ENCODE measurements around the gene KRTAP19-7.

DNA sequence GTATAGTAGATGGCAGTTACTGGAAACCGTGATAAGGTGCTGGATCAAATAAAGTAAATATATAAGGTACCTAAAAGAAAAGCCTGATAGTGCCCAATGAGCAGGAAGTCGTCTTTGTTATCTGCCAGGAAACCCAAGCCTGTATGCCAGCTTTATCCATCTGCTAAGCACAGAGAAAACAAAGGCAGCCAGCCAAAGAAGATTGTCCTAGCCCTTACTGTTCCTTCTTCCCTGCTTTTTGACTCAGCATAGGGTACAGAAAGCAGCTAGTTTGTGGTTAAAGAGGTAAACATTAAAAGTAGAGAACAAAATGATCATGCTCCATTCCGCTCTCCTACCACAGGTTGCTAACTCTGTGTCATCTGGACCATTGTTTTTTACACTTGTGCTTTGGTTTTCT, 19.0 kb upstream of the KRTAP19-7 start:
- TF ChIP-seq GTF2F1 (IDR thresholded peaks at IDR 0.05; ENCODE audit: borderline replicate concordance, low read depth, low read length) (no peak), CTCF (IDR thresholded peaks at IDR 0.05; ENCODE audit: control extremely low read depth in 1 of 3, insufficient read depth in 1 of 3, low read depth in 1 of 3, low read length in 3 of 3) (no peak)
